SK-N-SH treated with all-trans-retinoic acid at 6 μM for 48 hours (cell line): ENCODE results near the gene GRB14.

ENCODE experiments used
- ARNTL ChIP-seq: fragments of 450-650 bp; formaldehyde crosslinking; IDR thresholded peaks from 2 replicates; pipeline ENCODE4 v1.5.0; 2020; ENCODE audit warnings: low read depth, mild to moderate bottlenecking, moderate library complexity, borderline replicate concordance
- BACH2 ChIP-seq: fragments of 250-450 bp; sonication (Bioruptor Pico); IDR thresholded peaks from 2 replicates; pipeline ENCODE4 v1.9.0; 2021; ENCODE audit warnings: mild to moderate bottlenecking, borderline replicate concordance
- CREB5 ChIP-seq: fragments of 250-450 bp; sonication (Bioruptor Pico); IDR thresholded peaks from 2 replicates; pipeline ENCODE4 v1.5.1; 2020; ENCODE audit warnings: low read depth, mild to moderate bottlenecking, moderate library complexity
- GLIS3 ChIP-seq: fragments of 250-450 bp; sonication (Bioruptor Pico); IDR thresholded peaks from 2 replicates; pipeline ENCODE4 v1.5.0; 2020; ENCODE audit warnings: mild to moderate bottlenecking, moderate library complexity
- OSR1 ChIP-seq: fragments of 250-450 bp; sonication (Bioruptor Pico); IDR thresholded peaks from 2 replicates; pipeline ENCODE4 v1.8.0; 2022; ENCODE audit warnings: moderate library complexity, mild to moderate bottlenecking, inconsistent platforms
- PATZ1 ChIP-seq: fragments of 250-450 bp; sonication (Bioruptor Pico); IDR thresholded peaks from 2 replicates; pipeline ENCODE4 v1.8.0; 2020; ENCODE audit warnings: mild to moderate bottlenecking, moderate library complexity, borderline replicate concordance
- PPARA ChIP-seq: fragments of 250-450 bp; sonication (Bioruptor Pico); IDR thresholded peaks from 2 replicates; pipeline ENCODE4 v1.5.0; 2020; ENCODE audit warnings: mild to moderate bottlenecking, borderline replicate concordance
- RARB ChIP-seq: fragments of 250-450 bp; sonication (Bioruptor Pico); IDR thresholded peaks from 2 replicates; pipeline ENCODE4 v1.8.0; 2021; ENCODE audit warnings: mild to moderate bottlenecking, moderate library complexity
- SNAI2 ChIP-seq: fragments of 250-450 bp; sonication (Bioruptor Pico); IDR thresholded peaks from 2 replicates; pipeline ENCODE4 v1.5.0; 2020; ENCODE audit warnings: mild to moderate bottlenecking, moderate library complexity
- ZC3H10 ChIP-seq: fragments of 250-450 bp; sonication (Bioruptor Pico); IDR thresholded peaks from 2 replicates; pipeline ENCODE4 v1.5.1; 2021; ENCODE audit warnings: mild to moderate bottlenecking, moderate library complexity
- ZFP3 ChIP-seq: fragments of 250-450 bp; sonication (Bioruptor Pico); IDR thresholded peaks from 2 replicates; pipeline ENCODE4 v1.5.0; 2020; ENCODE audit warnings: mild to moderate bottlenecking, moderate library complexity
- ZNF565 ChIP-seq: fragments of 450-650 bp; formaldehyde crosslinking; conservative IDR thresholded peaks from 2 replicates; pipeline ENCODE4 v1.5.0; 2020; ENCODE audit warnings: low read depth, mild to moderate bottlenecking, moderate library complexity

GRCh38 chr2:164535280-164536025 is 85.8 kb downstream of the GRB14 start:
- no peak for TF ChIP-seq PATZ1 (CRISPR knock-in tag)
- no peak for TF ChIP-seq OSR1
- no peak for TF ChIP-seq RARB (CRISPR knock-in tag)
- TF ChIP-seq GLIS3 = no peak
- TF ChIP-seq BACH2 (CRISPR knock-in tag) = no peak
- no peak for TF ChIP-seq ZC3H10 (CRISPR knock-in tag)
- no peak for TF ChIP-seq ZNF565 (CRISPR knock-in tag)
- TF ChIP-seq CREB5 (CRISPR knock-in tag) = no peak
- no peak for TF ChIP-seq ZFP3 (CRISPR knock-in tag)
- TF ChIP-seq SNAI2 (CRISPR knock-in tag) = no peak
- TF ChIP-seq PPARA (CRISPR knock-in tag) = no peak
- no peak for TF ChIP-seq ARNTL (CRISPR knock-in tag)
